Activated naive CD8-positive, alpha-beta T cell treated with anti-CD3 and anti-CD28 coated beads for 36 hours (primary cell): Measurements from ENCODE around the gene RAD18. TPM values are rescaled to one million over a fixed set of nuclear protein-coding genes. Genes with fewer than 3 reads are reported as not detected.

Experiments used
- DNase-seq: peaks from one replicate; pipeline ENCODE4 v3.0.0; 2021
- H3K27ac Mint-ChIP-seq: one replicate; pipeline ENCODE4 v1.8.0; 2022; ENCODE audit warnings: mild to moderate bottlenecking, moderate library complexity, mixed read lengths
- H3K27me3 Mint-ChIP-seq: one replicate; pipeline ENCODE4 v1.8.0; 2022; ENCODE audit warnings: mild to moderate bottlenecking, mixed read lengths
- H3K36me3 Mint-ChIP-seq: one replicate; pipeline ENCODE4 v1.8.0; 2021; ENCODE audit warnings: mild to moderate bottlenecking, mixed read lengths
- H3K4me1 Mint-ChIP-seq: one replicate; pipeline ENCODE4 v1.8.0; 2021; ENCODE audit warnings: mixed read lengths
- H3K4me3 Mint-ChIP-seq: one replicate; pipeline ENCODE4 v1.8.0; 2022; ENCODE audit warnings: mild to moderate bottlenecking, moderate library complexity, mixed read lengths
- H3K9me3 Mint-ChIP-seq: one replicate; pipeline ENCODE4 v1.8.0; 2022; ENCODE audit warnings: mixed read lengths
- total RNA-seq, 2 experiments: library from RNA; stranded (reverse); gene quantifications; one replicate each; pipeline ENCODE4 v1.2.3, GENCODE V29; 2021

RAD18 gene
- total RNA-seq, 2 experiments from 2014 or later = 54.6 to 60.5 TPM

DNA sequence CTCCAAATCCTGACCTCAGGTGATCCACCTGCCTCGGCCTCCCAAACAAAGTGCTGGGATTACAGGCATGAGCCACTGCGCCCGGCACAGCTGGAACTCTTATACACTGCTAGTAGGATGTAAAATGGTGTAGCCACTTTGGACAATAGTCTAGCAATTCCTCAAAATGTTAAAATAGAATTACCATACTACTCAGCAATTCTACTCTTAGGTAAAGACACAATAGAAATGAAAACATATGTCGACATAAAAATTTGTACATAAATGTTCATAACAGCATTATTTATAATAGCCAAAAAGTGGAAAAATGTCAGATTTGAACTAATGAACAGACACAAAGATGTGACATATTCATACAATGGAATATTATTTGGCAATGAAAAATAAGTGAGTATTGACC lies 33.4 kb downstream of the RAD18 start:
- H3K27ac Mint-ChIP-seq = no peak overlapping the region
- no peak for DNase-seq
- H3K9me3 Mint-ChIP-seq = no peaks in the 10 kb centered on the region
- H3K4me1 Mint-ChIP-seq = no peaks in the 10 kb centered on the region
- H3K36me3 Mint-ChIP-seq = peaks cover 44% of the 10 kb centered on the region
- no peak overlapping the region for H3K4me3 Mint-ChIP-seq
- no peaks in the 10 kb centered on the region for H3K27me3 Mint-ChIP-seq

DNA sequence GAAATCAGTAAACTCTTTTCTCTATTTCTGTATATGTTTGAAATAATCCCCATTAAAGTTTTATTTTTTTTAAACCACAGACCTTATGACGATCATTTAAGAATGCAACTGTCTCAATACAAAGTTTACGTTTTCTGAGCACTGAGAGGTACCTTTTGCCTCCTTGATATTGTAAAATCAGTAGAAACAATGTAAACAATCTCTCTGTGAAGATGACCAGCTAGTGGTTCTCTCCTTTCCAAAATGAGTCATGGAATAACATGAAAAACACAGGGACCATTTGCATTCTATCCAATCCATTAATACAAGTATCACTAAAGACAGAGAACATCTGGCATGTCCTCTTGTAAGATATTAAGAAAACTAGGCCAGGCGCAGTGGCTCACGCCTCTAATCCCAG lies 48.8 kb downstream of the RAD18 start:
- Mint-ChIP-seq H3K9me3 (no peaks in the 10 kb centered on the region), H3K4me1 (no peaks in the 10 kb centered on the region), H3K36me3 (peaks cover 42% of the 10 kb centered on the region), H3K4me3 (no peak overlapping the region), H3K27ac (no peak overlapping the region), H3K27me3 (no peaks in the 10 kb centered on the region)
- DNase-seq = no peak

DNA sequence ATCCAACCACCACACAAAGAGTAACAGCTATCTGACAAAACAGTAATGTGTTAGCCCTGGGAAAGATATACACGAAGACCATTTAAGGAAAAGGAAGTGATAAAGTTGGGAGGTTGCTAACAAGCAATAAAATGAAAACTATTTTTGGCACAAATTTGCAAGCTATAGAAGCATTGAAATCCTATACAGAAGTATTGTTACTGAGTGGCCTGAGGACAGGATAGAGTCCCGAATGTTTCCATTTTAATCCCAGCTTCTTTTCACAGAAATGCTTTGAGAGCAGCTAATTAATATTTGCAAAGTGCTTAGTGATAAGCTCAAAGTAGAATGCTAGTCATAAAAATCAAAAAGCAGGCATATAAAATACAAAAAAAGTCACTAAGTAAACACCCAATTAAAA lies 51.5 kb downstream of the RAD18 start:
- Mint-ChIP-seq H3K36me3 (peaks cover 54% of the 10 kb centered on the region), H3K27me3 (no peaks in the 10 kb centered on the region), H3K9me3 (no peaks in the 10 kb centered on the region), H3K4me3 (no peak overlapping the region), H3K27ac (no peak overlapping the region), H3K4me1 (no peaks in the 10 kb centered on the region)
- no peak for DNase-seq

DNA sequence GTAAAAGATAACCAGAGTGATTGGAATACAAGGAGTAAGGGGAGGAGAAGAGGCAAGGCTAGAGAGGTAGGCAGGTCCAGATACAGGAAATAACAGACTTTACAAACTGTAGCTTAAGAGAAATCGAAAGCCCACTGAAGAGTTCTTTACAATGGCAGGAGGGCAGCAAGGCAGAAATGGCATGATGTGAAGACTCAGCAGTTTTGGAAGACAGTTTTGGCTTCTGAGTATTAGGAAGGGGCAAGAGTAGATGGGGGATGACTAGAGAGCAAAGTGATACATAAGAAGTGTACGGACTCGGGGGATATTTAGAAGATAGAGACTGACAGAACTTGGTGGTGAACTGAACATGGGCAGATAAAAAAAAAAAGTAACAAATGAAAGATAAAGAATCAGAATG lies 54.1 kb downstream of the RAD18 start:
- H3K36me3 Mint-ChIP-seq = peaks cover 52% of the 10 kb centered on the region
- no peak overlapping the region for H3K4me3 Mint-ChIP-seq
- H3K27me3 Mint-ChIP-seq = no peaks in the 10 kb centered on the region
- no peaks in the 10 kb centered on the region for H3K9me3 Mint-ChIP-seq
- H3K27ac Mint-ChIP-seq = no peak overlapping the region
- DNase-seq = no peak
- H3K4me1 Mint-ChIP-seq = no peaks in the 10 kb centered on the region

DNA sequence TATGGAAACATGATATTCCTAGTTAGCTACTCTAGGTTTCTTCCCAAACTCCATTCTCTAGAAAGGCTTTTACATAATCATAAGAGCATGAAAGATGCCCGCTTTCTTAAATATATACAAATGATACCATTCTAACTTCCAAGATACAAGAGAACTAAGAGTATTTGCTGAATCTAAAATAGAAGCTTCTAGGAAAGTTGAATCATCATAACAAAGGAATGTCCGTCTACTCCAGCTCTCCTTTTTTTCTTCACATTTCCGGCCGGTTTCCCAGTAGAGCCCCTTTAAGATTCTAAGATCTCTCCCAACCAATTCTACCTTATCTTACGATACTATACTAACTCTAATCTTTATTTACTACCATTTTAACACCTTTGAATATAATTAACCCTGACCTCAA lies 60.1 kb downstream of the RAD18 start:
- no peaks in the 10 kb centered on the region for H3K9me3 Mint-ChIP-seq
- H3K4me1 Mint-ChIP-seq = no peaks in the 10 kb centered on the region
- DNase-seq = no peak
- no peak overlapping the region for H3K27ac Mint-ChIP-seq
- H3K27me3 Mint-ChIP-seq = no peaks in the 10 kb centered on the region
- H3K4me3 Mint-ChIP-seq = no peak overlapping the region
- peaks cover 47% of the 10 kb centered on the region for H3K36me3 Mint-ChIP-seq

DNA sequence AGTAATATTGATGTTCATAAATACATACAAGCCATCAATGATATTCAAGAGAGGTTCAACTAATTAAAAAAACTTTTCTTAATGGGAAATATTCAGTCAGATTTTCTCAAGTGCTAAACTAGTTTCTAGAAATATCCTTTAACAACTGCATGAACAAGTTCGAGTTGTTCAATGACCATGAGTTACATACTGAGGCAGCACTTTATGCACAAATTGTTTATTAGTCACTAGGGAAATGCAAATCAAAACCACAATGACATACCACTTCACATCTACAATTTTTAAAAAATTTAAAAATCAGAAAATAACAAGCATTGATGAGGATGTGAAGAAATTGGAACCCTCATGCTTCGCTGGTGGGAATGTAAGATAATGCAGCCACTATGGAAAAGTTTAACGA lies 62.4 kb downstream of the RAD18 start:
- Mint-ChIP-seq H3K27me3 (no peaks in the 10 kb centered on the region), H3K36me3 (peaks cover 47% of the 10 kb centered on the region), H3K27ac (no peak overlapping the region), H3K4me1 (no peaks in the 10 kb centered on the region), H3K9me3 (no peaks in the 10 kb centered on the region), H3K4me3 (no peak overlapping the region)
- DNase-seq = no peak

DNA sequence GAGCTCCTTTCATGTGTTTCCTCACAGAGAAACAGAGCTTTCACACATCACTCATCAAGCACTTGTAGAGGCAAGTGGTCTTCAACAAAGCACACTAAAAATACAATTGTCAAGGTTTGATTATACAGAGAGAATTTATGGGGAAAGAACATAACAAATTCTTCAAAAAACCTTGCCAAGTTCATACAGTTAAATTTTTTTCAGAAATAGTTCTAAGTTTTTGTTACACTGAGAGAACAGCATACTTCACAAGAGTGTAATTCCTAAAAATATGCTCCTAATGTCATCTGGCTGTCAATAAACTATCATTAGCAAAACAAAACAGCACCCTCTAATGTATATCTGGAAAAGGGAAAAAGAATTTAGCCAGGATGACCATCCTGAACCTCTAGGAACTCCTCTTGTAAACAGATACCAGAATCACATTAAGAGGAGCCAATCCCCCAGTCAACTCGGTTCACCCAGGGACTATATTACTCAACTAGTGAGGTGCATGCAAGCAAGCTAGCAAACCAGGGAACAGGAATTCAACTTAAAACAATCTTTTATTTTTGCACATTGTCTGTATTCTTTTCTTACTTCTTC lies 63.3 kb downstream of the RAD18 start:
- Mint-ChIP-seq H3K9me3 (no peaks in the 10 kb centered on the region), H3K4me1 (no peaks in the 10 kb centered on the region), H3K27ac (no peak overlapping the region), H3K27me3 (no peaks in the 10 kb centered on the region), H3K4me3 (no peak overlapping the region), H3K36me3 (peaks cover 49% of the 10 kb centered on the region)
- no peak for DNase-seq

DNA sequence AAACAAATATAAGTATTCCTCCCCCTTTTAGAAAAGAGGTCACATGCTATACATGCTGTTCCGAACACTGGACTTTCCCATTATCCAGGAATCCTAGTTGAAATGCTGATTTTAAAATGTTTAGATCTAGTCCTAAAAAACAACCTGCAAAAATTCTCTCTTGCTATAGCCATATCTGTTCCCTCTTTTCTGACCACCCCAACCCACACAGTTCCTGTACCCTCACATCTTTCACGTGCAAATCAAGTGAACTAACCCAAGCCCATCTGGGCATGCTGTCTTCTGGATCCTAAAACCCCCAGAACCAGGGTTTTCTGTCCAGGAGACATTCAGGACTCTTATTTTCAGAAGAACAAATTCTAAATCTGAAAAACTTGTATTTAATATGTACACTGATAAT lies 67.4 kb downstream of the RAD18 start:
- no peaks in the 10 kb centered on the region for H3K27me3 Mint-ChIP-seq
- no peaks in the 10 kb centered on the region for H3K9me3 Mint-ChIP-seq
- H3K36me3 Mint-ChIP-seq = peaks cover 35% of the 10 kb centered on the region
- H3K4me3 Mint-ChIP-seq = no peak overlapping the region
- no peaks in the 10 kb centered on the region for H3K4me1 Mint-ChIP-seq
- H3K27ac Mint-ChIP-seq = no peak overlapping the region
- DNase-seq = no peak

DNA sequence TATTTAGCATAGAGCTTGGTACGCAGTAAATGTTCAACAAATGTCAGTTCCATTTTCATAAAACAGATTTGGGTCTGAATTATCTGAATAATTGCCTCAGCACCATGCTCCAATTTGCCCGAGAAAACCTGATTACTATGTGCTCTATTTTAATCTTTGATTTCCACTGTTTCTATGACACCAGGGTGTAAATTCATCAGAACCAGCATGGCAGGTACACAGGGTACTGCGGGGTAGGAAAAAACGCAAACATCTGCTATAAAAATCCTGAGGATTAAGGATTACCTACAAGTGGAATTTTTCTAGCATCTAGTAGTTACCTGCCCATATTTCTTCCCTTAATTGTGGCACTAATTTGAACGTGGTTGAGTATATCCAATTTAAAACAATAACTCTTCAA lies 70.3 kb downstream of the RAD18 start:
- Mint-ChIP-seq H3K27ac (no peak overlapping the region), H3K36me3 (peaks cover 45% of the 10 kb centered on the region), H3K27me3 (no peaks in the 10 kb centered on the region), H3K9me3 (no peaks in the 10 kb centered on the region), H3K4me1 (no peaks in the 10 kb centered on the region), H3K4me3 (no peak overlapping the region)
- DNase-seq = no peak

DNA sequence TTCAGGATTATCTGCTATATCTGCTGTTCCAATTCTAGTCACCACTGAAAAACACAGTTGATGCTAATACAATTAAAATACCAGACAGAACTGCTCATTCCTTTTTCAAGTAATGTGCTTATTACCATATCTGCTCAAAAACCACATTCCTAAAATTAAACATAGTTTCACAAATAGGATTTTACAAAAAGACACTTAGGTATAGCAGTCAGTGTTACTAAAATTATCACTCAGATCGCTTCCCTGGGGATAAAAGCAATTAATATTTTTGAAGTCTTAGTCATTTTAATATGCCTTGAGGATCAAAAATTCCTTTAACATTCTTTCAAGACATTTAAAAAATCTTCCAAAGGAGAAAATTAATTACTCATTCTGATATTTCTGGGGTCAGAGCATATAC lies 71.5 kb downstream of the RAD18 start:
- H3K36me3 Mint-ChIP-seq = peaks cover 45% of the 10 kb centered on the region
- H3K27ac Mint-ChIP-seq = no peak overlapping the region
- DNase-seq = no peak
- H3K27me3 Mint-ChIP-seq = no peaks in the 10 kb centered on the region
- H3K4me3 Mint-ChIP-seq = no peak overlapping the region
- H3K4me1 Mint-ChIP-seq = no peaks in the 10 kb centered on the region
- no peaks in the 10 kb centered on the region for H3K9me3 Mint-ChIP-seq

DNA sequence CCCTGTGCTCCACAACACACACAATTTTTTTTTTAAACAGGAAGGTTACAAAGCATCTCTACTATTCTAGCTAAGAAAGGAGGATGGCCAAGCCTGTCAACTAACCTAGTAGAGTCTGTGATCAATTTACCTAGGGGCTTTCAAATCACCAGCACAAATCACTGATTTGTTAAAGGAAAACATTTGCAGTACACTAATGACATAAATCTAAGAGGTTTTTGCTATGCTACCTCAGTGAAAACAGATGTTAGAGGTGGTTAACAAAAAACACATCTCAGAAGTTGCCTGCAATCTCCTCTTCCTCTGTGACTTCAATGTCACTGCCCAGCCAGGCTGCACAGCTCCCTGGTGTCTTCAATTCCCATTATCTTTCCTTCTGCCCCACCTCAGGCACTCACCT lies 72.0 kb downstream of the RAD18 start:
- no peak overlapping the region for H3K4me3 Mint-ChIP-seq
- H3K27ac Mint-ChIP-seq = no peak overlapping the region
- no peaks in the 10 kb centered on the region for H3K9me3 Mint-ChIP-seq
- no peaks in the 10 kb centered on the region for H3K4me1 Mint-ChIP-seq
- H3K36me3 Mint-ChIP-seq = peaks cover 46% of the 10 kb centered on the region
- DNase-seq = no peak
- no peaks in the 10 kb centered on the region for H3K27me3 Mint-ChIP-seq

DNA sequence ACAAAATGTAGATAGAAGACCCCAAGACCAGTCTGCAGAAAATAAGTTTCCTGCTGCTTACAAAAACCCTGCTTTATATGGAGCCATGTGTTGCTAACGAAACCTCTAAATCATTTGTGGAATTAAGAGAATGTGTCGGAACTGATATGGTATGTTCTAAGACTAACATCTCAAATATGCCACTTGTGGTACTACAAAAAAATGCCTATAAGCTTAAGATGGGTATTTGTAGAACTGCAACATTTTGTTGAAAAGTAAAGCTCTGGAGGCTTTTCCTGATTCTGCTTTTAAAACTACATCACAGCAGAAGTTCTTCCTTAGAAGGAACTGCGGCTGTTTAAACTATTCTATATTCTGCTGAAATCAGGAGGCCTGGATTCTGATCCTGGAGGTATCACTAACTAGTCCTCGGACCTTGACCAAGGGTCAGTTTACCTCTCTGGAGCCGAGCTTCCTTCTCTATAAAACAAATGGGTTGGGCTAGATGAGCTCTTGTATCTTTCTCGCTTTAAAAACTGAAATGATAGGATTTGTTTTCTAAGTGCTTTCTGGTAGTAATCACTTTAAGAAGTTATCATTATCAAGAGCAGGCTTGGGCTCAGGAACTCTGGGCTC lies 74.9 kb downstream of the RAD18 start:
- Mint-ChIP-seq H3K9me3 (peaks cover 6% of the 10 kb centered on the region), H3K36me3 (peaks cover 65% of the 10 kb centered on the region), H3K4me1 (no peaks in the 10 kb centered on the region), H3K27ac (no peak overlapping the region), H3K4me3 (no peak overlapping the region), H3K27me3 (no peaks in the 10 kb centered on the region)
- DNase-seq = no peak

DNA sequence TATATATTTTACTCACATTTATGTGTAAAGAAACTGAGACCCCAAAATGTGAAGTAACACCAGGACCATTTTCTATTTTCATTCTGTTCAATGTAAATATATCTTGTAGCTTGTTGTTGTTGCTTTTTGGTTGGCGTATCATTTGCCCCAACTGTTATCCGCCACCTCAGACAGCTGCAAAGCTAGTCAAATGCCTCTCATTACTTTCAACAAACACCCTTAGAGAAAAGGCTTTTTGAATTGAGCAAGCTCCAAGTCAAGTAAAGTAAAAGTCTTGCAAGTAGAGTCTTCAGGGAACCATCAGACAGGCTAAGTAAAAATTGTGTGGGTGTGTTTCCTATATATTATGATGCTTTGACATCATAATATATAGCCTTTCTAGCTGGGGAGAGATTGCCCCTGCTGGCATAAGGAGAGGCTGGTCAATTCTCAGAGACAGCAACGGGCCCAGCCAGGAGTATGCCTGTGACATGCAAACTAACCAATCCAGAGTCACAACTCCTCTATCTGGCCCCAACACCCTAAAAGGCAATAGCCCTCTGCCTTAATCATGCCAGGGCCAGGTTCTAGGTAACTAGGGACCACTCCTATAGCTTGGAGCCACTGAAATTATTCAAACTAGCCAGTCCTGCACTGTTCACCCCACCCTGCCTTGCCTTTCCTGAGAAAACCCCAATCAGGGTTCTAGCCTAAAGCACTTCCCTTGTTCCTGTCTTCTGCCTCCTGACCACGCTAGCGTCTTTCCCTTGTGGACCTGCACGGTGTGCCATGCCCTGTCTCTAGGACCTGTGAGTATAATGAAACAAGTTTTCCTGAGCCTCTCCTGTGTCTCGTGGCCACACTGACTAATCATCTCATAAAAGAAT lies 75.6 kb downstream of the RAD18 start:
- peaks cover 67% of the 10 kb centered on the region for H3K36me3 Mint-ChIP-seq
- no peak overlapping the region for H3K4me3 Mint-ChIP-seq
- H3K4me1 Mint-ChIP-seq = no peaks in the 10 kb centered on the region
- no peak for DNase-seq
- no peaks in the 10 kb centered on the region for H3K27me3 Mint-ChIP-seq
- no peak overlapping the region for H3K27ac Mint-ChIP-seq
- H3K9me3 Mint-ChIP-seq = peaks cover 6% of the 10 kb centered on the region

DNA sequence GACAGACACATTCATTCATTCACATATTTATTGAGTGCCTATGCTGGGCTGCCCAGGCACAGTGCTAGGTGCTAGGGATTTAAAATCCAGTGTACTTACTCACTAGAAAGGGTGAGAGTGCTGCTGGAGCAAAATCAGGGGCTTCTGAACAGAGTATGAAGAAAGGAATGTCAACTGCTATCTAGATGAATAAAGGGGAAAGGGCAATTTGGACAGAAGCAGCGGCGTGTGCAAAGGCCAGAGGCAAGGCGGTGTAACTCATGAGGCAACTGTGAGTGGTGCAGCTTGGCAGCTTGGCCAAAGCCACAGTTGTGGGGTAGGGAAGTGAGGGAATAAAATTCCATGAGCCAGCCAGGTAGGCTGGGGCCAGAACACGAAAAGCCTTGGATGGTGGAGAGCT lies 76.7 kb downstream of the RAD18 start:
- no peaks in the 10 kb centered on the region for H3K27me3 Mint-ChIP-seq
- H3K4me1 Mint-ChIP-seq = no peaks in the 10 kb centered on the region
- H3K36me3 Mint-ChIP-seq = peaks cover 70% of the 10 kb centered on the region
- DNase-seq = no peak
- H3K9me3 Mint-ChIP-seq = peaks cover 6% of the 10 kb centered on the region
- H3K4me3 Mint-ChIP-seq = no peak overlapping the region
- no peak overlapping the region for H3K27ac Mint-ChIP-seq

DNA sequence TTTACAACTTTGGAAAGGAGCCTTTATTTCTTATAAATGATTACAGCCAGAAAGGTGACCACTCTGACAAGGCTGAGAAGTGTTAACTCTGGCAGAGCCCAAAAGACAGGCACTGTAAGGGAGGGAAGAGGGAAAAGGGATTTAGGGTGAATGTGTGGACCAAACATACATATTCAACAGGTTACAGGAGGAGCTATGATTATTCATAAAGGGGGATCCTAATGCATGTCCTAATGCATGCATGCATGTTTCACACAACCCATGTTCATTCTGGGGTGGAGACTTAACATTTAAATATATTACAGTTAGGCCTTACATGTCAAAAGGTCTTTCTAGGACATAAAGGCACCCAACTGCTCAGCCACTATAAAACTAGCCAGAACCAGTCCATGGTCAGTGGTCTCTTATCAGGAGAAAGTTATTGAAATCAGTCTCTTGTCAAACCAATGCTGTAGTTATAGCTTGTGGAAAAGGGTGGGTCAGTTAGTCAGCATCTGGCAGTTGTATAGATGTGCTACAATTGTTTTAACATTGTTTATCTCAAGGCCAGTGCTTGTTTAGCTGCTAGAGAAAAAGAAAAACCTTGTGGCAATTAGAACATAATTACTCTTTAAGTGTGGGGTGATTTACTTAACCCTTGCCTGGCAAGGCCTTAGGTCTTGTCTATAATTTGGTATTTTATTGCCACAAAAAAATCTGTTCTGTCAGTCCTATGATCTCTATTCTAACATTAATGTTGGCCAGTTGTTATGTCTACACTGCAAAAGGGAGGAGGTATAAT lies 77.5 kb downstream of the RAD18 start:
- Mint-ChIP-seq H3K27me3 (no peaks in the 10 kb centered on the region), H3K4me1 (no peaks in the 10 kb centered on the region), H3K27ac (no peak overlapping the region), H3K4me3 (no peak overlapping the region), H3K9me3 (peaks cover 6% of the 10 kb centered on the region), H3K36me3 (peaks cover 73% of the 10 kb centered on the region)
- DNase-seq = no peak
